Activated B cell treated with CpG ODN at 0.5 μM for 24 hours (primary cell): ENCODE data around the gene DBX2. TPM values are rescaled to one million over a fixed set of nuclear protein-coding genes. Genes with fewer than 3 reads are reported as not detected.

Source experiments
- ATAC-seq: fragments of 200-7000 bp; cut with Tn5 transposase; one replicate; pipeline ENCODE4 v1.10.0; 2021; ENCODE audit warnings: low read depth, mild to moderate bottlenecking, moderate library complexity
- CTCF ChIA-PET: fragments of 350-600 bp; sonication (Branson Sonifier 250); formaldehyde crosslinking; loops from one replicate; lab custom pipeline; 2021; ENCODE audit warnings: antibody characterized with exemption; lab: Charles Lee
- POLR2A ChIA-PET: fragments of 350-600 bp; sonication (Branson Sonifier 250); formaldehyde crosslinking; loops from one replicate; lab custom pipeline; 2021; ENCODE audit warnings: antibody characterized with exemption; lab: Charles Lee
- DNase-seq: peaks from one replicate; pipeline ENCODE4 v3.0.0; 2022
- H3K27ac Mint-ChIP-seq: one replicate; pipeline ENCODE4 v1.8.0; 2020; ENCODE audit warnings: mixed read lengths
- H3K27me3 Mint-ChIP-seq: one replicate; pipeline ENCODE4 v1.8.0; 2021; ENCODE audit warnings: mixed read lengths
- H3K36me3 Mint-ChIP-seq: one replicate; pipeline ENCODE4 v1.8.0; 2021; ENCODE audit warnings: low read depth, mixed read lengths
- H3K4me1 Mint-ChIP-seq: one replicate; pipeline ENCODE4 v1.8.0; 2021; ENCODE audit warnings: mixed read lengths
- H3K4me3 Mint-ChIP-seq: one replicate; pipeline ENCODE4 v1.8.0; 2020; ENCODE audit warnings: mild to moderate bottlenecking, mixed read lengths
- H3K9me3 Mint-ChIP-seq: one replicate; pipeline ENCODE4 v1.8.0; 2020; ENCODE audit warnings: mixed read lengths
- CTCF ChIP-seq: fragments of 200-600 bp; IDR thresholded peaks from one replicate; pipeline ENCODE4 v1.8.0; 2022; ENCODE audit warnings: antibody characterized with exemption, mild to moderate bottlenecking
- intact Hi-C: fragments of 100-400 bp; cut with micrococcal nuclease; formaldehyde crosslinking; loops from one replicate; pipeline ENCODE4 v1.15.1; 2024
- total RNA-seq: library from RNA; stranded (reverse); gene quantifications from 2 replicates; pipeline ENCODE4 v1.2.3, GENCODE V29; 2022

The DBX2 gene
- total RNA-seq, 1 donor from 2014 or later = not detected

GRCh38 chr12:44979918-44980317 is 71.0 kb downstream of the DBX2 start:
- H3K27me3 Mint-ChIP-seq = no peaks in the 10 kb centered on the region
- DNase-seq (no peak), ATAC-seq (no peak)
- TF ChIP-seq CTCF = no peak
- intact Hi-C loops = no loop called here
- H3K4me3 Mint-ChIP-seq = no peak overlapping the region
- no peaks in the 10 kb centered on the region for H3K9me3 Mint-ChIP-seq
- ChIA-PET CTCF (no interaction called here), POLR2A (no interaction called here)
- no peaks in the 10 kb centered on the region for H3K4me1 Mint-ChIP-seq
- no peak overlapping the region for H3K27ac Mint-ChIP-seq
- no peaks in the 10 kb centered on the region for H3K36me3 Mint-ChIP-seq

- no peaks in the 10 kb centered on the region for H3K4me1 Mint-ChIP-seq
- ChIA-PET POLR2A (no interaction called here), CTCF (no interaction called here)
- DNase-seq (no peak), ATAC-seq (no peak)
- H3K4me3 Mint-ChIP-seq = no peak overlapping the region
- TF ChIP-seq CTCF = no peak
- H3K27me3 Mint-ChIP-seq = no peaks in the 10 kb centered on the region
- intact Hi-C loops = no loop called here
- no peaks in the 10 kb centered on the region for H3K9me3 Mint-ChIP-seq
- H3K27ac Mint-ChIP-seq = no peak overlapping the region
- H3K36me3 Mint-ChIP-seq = no peaks in the 10 kb centered on the region
Observed at GRCh38 chr12:44976246-44976645, 74.7 kb downstream of the DBX2 start.

GRCh38 chr12:44972746-44973421 is 78.0 kb downstream of the DBX2 start:
- POLR2A ChIA-PET = no interaction called here
- intact Hi-C loops = no loop called here
- no peak overlapping the region for H3K4me3 Mint-ChIP-seq
- CTCF ChIA-PET = no interaction called here
- H3K9me3 Mint-ChIP-seq = no peaks in the 10 kb centered on the region
- TF ChIP-seq CTCF = no peak
- H3K27ac Mint-ChIP-seq = no peak overlapping the region
- H3K27me3 Mint-ChIP-seq = no peaks in the 10 kb centered on the region
- no peaks in the 10 kb centered on the region for H3K36me3 Mint-ChIP-seq
- ATAC-seq (no peak), DNase-seq (no peak)
- H3K4me1 Mint-ChIP-seq = no peaks in the 10 kb centered on the region

GRCh38 chr12:44968965-44969364 is 81.9 kb downstream of the DBX2 start:
- Mint-ChIP-seq H3K4me1 (no peaks in the 10 kb centered on the region), H3K4me3 (no peak overlapping the region), H3K9me3 (peaks cover 9% of the 10 kb centered on the region), H3K27me3 (no peaks in the 10 kb centered on the region), H3K36me3 (no peaks in the 10 kb centered on the region), H3K27ac (no peak overlapping the region)
- ATAC-seq (no peak), DNase-seq (no peak)
- POLR2A ChIA-PET = no interaction called here
- CTCF ChIA-PET = no interaction called here
- no peak for TF ChIP-seq CTCF
- intact Hi-C loops = no loop called here

Other genes with a start within 250 kb of the DBX2 start
- gene NELL2, start 174.8 kb downstream of the DBX2 start, total RNA-seq = 0.10 TPM in 1 of 2 replicates, not detected in the other
- 14.8 and 16.3 TPM in 2 replicates for gene ANO6, start 165.0 kb upstream of the DBX2 start, total RNA-seq